Measurements from ENCODE around the gene AGAP2.

DNA sequence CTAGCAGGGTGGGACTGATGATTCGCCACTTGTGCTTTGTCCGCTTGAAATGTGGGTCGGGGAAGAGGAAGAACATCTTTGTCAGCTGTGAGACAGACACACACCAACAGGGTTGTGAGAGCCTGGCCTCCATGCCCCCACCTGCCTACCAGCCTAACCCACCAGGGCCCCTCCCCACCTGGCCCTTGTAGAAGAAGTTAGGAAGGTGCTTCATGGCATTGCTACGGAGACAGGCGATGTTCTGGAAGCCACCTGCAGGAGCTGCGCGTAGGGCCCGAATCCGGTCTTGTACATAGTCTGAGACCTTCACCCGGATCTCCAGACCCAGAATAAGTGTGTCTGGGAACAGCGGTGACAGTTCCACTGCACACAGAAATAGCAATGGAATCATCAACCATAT is 31.1 kb upstream of the AGAP2 start:
- TF ChIP-seq, protein P1, sequence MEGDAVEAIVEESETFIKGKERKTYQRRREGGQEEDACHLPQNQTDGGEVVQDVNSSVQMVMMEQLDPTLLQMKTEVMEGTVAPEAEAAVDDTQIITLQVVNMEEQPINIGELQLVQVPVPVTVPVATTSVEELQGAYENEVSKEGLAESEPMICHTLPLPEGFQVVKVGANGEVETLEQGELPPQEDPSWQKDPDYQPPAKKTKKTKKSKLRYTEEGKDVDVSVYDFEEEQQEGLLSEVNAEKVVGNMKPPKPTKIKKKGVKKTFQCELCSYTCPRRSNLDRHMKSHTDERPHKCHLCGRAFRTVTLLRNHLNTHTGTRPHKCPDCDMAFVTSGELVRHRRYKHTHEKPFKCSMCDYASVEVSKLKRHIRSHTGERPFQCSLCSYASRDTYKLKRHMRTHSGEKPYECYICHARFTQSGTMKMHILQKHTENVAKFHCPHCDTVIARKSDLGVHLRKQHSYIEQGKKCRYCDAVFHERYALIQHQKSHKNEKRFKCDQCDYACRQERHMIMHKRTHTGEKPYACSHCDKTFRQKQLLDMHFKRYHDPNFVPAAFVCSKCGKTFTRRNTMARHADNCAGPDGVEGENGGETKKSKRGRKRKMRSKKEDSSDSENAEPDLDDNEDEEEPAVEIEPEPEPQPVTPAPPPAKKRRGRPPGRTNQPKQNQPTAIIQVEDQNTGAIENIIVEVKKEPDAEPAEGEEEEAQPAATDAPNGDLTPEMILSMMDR (IDR thresholded peaks at IDR 0.05): no peak
- TF ChIP-seq EZH2 (IDR thresholded peaks at IDR 0.05; ENCODE audit: borderline replicate concordance, insufficient read depth, low read depth, low read length, poor library complexity, severe bottlenecking): no peak
